ENCODE data around the gene APH1B. TPM values are rescaled to one million over a fixed set of nuclear protein-coding genes. Genes with fewer than 3 reads are reported as not detected.

The APH1B gene
- total RNA-seq, 2 donors from 2014 or later, result 11.8 to 17.6 TPM

GRCh38 chr15:63358241-63359029 lies 81.0 kb downstream of the APH1B start:
- no peaks in the 10 kb centered on the region for H3K9me3 ChIP-seq (ENCODE audit: control insufficient read depth, low read length, poor library complexity, severe bottlenecking)
- peaks cover 2% of the 10 kb centered on the region for H3K36me3 Mint-ChIP-seq (ENCODE audit: low read depth)
- DNase-seq, result no peak
- ATAC-seq, result no peak
- no peak overlapping the region for H3K4me3 Mint-ChIP-seq
- H3K27me3 Mint-ChIP-seq, result peaks cover 63% of the 10 kb centered on the region
- H3K27ac Mint-ChIP-seq, result no peak overlapping the region
- H3K4me1 Mint-ChIP-seq, result peaks cover 9% of the 10 kb centered on the region

Other genes with a start within 250 kb of the APH1B start
- gene TPM1, start 234.9 kb upstream of the APH1B start, total RNA-seq, result 10 to 100 TPM; 10.4 to 32.4 TPM
- gene LACTB, start 155.7 kb upstream of the APH1B start, total RNA-seq, result 10 to 100 TPM in 1 of 2 donors, 1 to 10 TPM in 1; 9.0 to 11.0 TPM
- 10 to 100 TPM; 49.8 to 64.2 TPM for gene RPS27L, start 120.1 kb upstream of the APH1B start, total RNA-seq
- 100 to 1,000 TPM in 1 of 2 donors, 10 to 100 TPM in 1; 78.1 to 108 TPM for gene RAB8B, start 88.0 kb upstream of the APH1B start, total RNA-seq
- not detected for gene CA12, start 104.2 kb downstream of the APH1B start, total RNA-seq
- gene USP3, start 227.0 kb downstream of the APH1B start, total RNA-seq, result 100 to 1,000 TPM; 219 to 288 TPM

All from T-helper 17 cell (primary cell).